Mucosa of gallbladder (tissue), 1 donor: ENCODE data around the gene CCDC78. TPM values are rescaled to one million over a fixed set of nuclear protein-coding genes. Genes with fewer than 3 reads are reported as not detected.
A peak's percentile ranks its signal among the peaks of the same experiment; 100 is the strongest.
"Not testable (repeated sequence)": the region's sequence is repeated elsewhere in the genome, so short reads cannot be mapped to it uniquely, and the experiment has no call there.

Experiments used
- DNase-seq: peaks from one replicate; pipeline ENCODE4 v3.0.0-alpha.2; 2020; ENCODE audit warnings: low spot score
- total RNA-seq: library from RNA; stranded (reverse); gene quantifications from one replicate; pipeline ENCODE4 v1.2.1, GENCODE V29; 2021
- donor health status: DM: no; HTN: no; CAD: no.

CCDC78 gene
- total RNA-seq, 1 donor from 2014 or later, result 3.3 TPM

DNA sequence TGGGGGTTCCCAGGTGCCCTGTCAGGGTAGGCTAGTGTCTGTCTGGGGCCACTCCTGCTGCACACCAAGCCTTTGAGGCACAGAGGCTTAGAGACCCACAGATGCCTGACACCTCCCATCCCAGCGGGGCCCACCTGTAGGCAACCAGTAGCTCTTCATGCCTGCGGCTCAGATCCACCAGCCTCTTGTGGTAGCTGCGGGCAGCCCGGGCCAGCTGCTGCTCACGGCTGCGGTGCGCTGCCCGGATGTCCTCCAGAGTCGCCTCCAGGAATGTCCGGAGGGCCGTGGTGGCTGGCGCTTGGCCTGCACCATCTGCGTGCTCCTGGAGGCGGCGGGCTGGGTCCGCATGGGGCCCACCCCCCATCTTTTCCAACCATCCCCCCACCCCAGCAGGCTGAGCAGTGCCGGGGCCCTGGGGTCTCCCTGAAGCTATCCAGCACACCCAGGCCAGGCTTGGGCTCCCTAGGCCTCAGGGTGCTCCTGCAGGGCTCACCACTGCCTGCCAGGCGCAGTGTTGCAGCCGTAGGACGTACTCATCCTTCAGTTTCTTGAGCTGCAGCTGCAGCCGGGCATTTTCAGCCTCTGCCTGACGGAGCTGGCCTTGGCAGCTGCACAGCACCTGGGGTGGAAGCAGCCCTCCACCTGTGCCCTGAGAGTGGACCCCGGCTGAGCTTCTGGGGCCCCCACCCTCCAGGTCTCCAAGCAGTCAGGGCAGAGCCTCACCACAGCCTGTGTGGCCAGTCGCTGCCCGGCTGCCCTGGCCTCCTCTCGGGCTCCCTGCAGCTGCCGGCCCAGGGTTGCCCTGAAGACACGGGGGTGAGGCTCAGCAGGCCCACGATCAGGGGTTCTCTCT lies 1.8 kb downstream of the CCDC78 start:
- no peak for DNase-seq

DNA sequence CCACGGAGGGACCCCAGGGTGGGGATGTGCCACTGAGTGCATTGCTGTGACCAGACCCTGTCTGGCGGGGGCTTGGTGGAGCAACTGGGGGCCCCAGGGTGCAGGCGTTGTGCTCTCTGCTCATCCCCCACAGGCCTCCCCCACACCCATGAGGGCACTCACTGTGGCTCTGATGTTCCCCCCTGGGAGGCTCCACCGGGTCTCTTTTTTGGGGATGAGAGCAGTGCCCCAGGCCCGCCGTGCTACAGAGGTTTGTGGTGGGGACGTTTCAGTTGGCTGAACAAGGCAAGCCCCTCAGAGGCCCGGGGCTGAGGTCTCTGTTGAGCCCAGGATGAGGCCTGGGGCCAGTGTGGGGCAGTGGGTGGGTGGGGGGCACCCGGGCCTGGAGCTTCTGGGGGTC lies 2.5 kb downstream of the CCDC78 start:
- DNase-seq, result no peak

DNA sequence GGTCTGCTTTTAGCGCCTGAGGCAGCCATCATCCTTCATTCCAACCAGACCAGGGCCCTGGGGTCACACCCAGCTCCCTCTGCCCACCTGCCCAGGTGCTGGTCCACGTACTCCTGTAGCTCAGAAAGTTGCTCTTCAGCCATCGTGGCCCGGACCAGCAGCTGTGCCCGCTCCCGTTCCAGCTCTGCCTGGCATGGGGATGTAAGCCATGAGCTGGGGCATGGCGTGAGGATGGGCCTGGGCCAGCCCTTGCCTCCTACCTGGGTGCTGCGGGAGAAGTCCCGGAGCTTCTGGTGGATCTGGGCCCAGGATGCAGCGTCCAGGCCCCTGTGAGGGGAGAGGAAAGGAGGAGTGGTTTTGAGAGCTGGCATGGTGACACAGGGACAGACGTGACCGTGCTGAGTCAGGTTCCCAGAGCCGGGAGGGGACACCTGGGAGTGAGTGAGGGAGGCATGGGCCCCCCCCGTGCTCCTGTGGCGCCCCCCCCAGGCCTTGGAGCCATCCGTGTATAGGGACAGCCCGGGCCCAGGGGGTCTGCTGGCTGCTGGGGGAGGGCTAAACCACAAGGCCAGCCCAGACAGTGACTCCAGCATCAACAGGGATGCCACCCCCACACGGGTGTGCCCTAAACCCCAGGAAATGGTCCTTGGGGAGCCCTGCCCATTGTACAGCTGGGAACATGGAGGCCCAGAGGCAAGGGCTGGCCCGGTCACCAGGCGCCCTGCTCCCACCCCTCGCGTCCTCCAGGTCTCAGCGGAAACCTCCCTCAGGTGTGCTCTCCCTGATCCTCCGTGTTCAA lies 3.2 kb downstream of the CCDC78 start:
- no peak for DNase-seq

DNA sequence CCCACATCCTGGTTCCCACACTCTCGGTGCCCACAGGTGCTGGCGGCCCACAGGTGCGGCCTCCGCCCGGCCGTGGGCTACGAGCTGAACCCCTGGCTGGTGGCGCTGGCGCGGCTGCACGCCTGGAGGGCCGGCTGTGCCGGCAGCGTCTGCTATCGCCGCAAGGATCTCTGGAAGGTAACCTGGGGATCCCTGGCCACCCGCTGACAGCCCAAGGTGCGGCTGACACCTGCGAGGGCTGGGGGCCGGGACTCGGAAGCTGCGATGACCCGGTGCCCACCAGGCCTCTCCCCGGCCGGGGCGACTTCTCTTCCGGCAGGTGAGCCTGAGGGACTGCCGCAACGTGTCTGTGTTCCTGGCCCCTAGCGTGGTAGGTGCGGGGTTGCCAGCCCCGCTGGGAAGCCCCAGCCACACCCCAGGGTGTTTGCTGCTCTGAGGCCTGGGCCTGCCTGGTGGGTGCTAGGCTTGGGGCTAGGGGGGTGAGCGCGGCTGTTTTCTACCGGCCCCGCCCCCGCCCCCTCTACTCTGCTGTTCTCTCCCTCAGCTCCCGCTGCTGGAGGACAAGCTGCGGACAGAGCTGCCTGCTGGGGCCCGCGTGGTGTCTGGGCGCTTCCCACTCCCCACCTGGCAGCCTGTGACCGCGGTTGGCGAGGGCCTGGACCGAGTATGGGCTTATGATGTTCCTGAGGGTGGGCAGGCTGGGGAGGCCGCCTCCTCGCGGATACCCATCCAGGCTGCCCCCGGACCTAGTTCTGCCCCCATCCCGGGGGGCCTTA lies 4.3 kb downstream of the CCDC78 start:
- DNase-seq, result no peak

DNA sequence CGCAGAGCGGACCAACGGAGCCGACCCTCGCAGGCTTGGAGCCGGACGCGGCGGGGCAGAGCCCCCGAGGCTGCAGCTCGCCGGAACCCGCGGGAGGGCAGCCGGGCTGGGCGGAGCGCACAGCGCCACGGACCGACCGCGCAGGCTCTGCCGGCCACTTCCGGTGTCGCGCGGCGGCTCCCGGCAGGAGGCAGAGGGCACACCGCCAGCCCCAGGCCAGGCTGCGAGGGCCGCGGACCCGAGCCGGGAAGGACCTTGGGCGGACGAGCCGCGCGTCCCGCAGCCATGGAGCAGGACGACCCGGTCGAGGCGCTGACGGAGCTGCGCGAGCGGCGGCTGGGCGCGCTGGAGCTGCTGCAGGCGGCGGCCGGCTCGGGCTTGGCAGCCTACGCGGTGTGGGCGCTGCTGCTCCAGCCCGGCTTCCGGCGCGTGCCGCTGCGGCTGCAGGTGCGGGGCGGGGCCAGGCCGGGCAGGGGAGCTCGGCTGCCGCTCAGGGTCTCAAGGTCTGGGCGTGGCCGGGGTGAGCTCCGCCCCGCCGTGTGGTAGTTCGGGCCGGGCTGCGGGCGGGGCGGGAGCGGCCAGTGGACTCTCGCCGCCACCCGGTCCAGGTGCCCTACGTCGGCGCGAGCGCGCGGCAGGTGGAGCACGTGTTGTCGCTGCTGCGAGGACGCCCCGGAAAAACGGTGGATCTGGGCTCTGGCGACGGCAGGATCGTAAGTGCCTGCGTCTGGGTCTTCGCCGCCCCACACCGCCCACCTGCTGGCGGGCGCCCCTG lies 5.1 kb downstream of the CCDC78 start, which contains the start of gene ANTKMT:
TSS of gene ANTKMT (plus strand) at position 157 of the 775 bp plus-strand sequence. CDS start at position 286, 129 bp downstream.
- DNase-seq, result peak; percentile 72

DNA sequence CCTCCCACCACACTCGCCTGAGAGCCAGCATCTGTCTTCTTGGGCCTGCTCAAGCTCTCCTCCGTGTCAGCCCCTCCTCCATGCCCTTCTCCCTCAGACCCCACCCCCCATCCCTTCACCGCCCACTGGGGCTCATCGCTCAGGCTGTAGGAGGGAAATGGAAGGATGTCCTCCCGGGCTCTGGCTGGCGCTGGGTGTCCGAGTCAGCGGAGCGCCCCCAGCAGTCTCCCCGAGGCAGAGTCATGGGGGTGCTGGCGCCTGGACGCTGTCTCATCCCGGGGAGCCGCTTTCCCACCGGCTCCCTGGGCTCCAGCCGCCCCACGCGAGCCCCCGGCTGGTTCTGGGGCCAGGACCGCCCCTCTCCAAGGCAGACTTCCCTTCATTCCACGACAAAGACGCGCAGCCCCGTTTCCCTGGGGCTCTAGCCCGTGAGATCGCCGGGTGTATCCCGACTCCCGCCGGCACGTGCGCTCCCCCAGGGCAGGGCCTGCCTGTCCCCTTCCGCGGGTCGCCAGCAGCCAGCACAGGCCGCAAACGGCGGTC lies 5.7 kb downstream of the CCDC78 start:
- no peak for DNase-seq

DNA sequence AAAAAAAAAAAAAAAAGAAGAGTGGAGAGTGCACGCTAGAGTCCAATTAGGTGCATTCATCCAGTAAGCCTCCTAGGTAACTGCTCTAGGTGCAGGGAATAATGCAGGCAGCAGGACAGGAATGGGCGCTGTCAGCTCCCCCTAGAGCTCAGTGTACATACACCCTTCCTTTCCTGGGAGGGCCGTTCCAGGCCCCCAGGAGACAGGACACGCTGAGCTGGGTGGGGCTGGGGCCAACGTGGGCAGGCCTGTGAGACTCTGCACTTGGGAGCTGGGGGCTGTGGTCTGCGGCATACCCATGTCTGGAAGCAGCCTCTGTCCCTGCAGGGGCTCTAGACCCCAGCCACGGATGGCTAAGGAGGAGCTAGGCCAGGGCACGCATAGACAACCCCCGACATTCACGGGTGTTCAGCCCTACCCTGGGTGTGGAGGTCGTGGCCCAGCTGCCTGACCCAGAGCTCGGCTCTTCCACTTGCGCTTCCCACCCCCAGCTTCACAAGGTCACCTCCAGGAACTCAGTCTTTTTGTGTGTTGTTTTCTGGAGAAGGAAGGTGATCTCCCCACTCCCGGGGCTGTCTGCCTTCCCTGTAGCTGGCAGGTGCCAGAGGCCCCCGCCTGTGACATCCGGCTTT lies 6.3 kb downstream of the CCDC78 start:
- DNase-seq, result no peak

DNA sequence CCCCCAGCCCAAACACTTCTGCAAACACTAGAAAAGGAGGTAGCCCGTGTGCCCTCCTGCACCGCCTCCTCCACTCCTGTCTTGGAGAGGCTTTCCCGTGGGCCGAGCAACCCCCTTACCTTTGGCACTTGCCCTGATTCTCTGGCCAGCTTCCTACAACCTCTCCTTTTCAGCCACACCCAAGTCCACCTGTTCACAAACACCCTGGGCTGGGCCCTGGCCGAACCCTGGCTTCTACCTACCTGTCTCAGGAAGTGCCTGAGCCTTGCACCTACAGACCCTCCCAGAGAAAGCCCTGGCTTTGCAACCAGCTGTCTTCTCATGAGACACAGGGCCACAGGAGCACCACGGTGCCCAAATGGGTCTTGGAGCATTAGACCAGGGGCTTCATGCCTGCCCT lies 7.3 kb downstream of the CCDC78 start:
- DNase-seq, result no peak

DNA sequence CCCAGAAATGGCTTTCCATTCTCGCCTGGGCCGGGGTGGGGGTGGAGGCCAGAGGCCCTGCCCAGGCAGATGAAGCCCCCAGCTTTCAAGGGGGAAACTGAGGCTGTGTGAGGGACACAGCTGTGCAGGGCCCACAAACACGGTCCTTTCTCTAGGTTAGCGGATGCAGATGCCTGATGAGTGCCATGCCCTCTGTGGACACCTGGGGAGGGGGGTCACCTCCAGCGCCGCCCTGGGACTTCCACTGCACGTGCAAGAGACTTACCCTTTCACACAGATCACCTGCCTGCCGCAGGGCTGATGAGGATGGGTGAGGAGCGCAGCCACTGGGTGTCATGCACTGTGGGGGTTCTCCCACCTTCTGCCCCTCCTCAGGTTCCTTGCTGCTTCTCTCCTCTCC lies 7.9 kb downstream of the CCDC78 start:
- no peak for DNase-seq

DNA sequence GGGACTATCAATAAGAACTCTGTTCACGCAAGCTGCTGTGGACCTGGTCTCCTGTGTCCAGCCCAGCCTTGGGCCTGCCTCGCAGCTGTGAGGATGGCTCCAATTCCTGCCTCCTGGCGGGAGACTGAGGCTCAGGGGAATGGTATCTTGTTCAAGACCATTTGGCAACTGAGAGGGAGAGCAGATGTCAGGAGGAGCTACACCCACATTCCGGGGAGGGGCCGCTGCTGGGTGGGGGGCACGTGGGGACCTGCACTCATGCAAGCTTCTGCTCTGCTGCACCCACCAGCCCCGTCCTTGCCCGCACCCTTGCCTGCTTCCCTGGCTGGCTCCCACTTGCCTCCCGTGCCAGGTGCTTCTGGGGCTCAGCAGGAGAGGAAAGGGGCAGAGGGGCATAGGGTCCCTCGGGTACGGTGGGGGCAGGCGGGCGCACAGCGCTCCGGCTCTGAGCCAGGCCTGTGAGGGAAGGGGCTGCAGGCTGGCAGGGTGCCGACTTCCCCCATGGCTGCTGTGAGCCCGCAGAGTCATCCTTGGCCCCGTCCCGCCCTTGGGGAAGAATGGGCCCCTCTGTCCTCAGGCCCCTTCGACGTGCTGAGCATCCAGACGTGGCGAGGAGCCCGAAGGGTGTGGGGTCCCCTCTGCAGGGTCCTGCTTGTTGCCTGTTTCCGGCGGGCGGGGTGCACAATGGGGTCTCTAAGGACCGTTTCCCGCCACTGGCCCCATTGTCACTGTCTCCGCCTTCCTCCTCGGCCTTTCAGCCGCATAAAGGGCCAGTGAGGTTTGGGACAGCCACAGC lies 8.6 kb downstream of the CCDC78 start:
- no peak for DNase-seq

DNA sequence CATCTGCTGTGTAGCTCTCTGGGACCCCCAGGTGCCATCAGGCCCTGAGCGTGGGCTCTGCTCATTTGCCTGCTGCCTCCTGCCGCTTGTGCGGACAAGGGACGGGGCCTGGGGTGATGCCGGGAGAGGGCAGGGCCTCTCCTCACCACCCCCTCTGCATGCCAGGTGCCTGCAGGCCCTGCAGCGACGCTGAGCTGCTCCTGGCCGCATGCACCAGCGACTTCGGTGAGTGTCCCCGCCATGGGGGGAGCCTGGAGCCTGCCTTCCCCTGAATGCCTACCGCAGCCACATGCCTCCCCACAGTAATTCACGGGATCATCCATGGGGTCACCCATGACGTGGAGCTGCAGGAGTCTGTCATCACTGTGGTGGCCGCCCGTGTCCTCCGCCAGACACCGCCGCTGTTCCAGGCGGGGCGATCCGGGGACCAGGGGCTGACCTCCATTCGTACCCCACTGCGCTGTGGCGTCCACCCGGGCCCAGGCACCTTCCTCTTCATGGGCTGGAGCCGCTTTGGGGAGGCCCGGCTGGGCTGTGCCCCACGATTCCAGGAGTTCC lies 9.4 kb downstream of the CCDC78 start:
- no peak for DNase-seq

DNA sequence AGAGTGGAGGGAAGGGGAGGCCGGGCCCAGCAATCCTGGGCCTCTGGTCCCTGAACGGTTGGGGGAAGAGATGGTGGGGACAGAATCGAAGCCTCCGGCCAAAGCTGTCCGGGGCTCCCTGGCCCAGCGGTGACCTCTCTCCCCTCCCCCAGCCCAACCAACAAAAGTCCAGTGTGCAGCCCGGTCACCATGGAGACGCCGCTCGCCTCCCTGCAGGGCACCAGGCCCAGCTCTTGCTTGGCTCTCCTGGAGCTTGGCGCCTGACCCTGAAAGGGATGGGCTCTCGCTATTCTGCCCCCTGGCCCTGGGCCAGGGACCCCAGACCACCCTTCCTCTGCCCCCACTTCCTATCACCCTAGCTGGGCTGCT lies 10.1 kb downstream of the CCDC78 start:
- no peak for DNase-seq

DNA sequence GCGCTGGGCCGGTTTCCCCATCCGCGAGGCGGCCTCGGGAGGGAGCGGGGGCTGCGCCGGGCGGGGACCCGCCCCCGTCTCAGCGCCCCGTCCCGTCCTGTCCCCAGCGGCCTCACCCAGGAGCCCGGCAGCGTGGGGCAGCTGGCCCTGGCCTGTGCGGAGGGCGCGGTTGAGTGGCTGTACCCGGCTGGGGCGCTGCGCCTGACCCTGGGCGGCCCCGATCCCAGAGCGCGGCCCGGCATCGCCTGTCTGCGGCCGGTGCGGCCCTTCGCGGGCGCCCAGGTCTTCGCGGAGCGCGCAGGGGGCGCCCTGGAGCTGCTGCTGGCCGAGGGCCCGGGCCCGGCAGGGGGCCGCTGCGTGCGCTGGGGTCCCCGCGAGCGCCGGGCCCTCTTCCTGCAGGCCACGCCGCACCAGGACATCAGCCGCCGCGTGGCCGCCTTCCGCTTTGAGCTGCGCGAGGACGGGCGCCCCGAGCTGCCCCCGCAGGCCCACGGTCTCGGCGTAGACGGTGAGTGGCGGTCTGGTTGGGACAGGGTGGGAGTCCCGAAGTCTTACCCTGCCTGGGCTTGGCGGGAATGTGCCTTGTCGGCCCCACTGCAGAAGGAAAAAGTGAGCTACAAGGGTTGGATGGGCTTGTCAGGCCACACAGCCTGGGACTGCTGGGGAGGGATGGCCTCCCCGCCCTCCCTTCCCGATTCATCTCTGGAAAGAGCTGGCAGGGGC lies 10.6 kb downstream of the CCDC78 start:
- DNase-seq, result no peak

DNA sequence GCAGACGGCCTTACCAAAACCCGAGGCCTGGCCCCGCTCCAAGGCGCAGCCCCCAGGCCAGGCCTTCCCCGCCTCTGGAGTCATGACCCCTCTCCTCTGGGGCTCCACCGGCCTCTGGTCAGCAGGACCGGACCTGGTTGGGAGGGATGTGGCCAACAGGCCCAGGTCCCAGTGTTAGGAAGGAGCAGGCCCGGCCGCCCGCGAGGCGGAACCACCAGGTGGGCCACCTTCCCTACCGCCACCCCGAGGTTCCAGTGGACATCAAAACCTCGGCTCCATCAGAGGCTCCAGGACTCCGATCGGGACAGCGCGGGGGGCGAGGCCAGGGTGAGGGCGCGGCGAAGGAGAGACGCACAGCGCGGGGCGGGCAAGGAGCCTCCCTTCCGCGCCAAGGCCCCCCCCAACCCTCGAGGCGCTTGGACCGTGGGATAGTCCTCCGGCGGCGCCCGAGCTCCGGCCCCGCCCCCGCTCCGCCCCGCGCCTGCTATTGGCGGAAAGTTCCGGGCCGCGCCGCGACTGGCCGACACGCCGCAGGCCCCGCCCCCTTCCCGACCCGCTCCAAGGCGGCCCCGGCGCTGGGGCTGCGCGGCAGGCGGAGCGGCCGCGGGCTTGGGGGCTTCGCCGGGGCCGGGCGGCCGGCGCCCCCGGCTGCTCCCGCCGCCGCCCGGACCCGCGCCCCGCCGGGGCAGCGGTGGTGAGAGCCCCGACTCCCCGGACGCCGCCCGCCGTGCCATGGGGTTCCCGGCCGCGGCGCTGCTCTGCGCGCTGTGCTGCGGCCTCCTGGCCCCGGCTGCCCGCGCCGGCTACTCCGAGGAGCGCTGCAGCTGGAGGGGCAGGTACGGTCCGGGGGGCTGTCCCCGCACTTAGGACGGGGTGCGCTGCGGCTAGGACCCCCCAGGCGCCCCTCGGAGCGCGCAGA lies 11.4 kb downstream of the CCDC78 start, which contains the start of gene METRN:
TSS of gene METRN (plus strand) at position 561 of the 919 bp plus-strand sequence. CDS start at position 733, 172 bp downstream.
- peak; percentile 91 for DNase-seq

DNA sequence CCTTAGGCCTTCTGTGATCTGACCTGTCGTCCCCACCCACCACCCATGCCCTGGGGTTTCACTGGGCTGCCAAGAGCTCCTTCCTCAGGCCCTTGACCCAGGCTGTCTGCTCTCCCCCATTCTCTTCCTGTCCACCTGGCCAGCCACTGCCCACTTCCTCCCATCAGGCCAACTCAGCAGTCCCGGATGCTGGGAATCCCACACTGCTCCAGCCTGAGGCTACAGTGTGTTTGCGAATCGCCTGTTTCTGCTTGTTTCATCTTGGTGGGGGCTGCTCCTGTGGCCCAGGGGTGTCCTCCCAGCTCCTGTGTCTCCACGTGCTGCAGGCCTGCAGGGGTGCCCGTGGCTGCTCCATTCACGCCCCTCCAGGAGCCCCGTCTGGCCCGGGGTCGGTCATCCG lies 12.2 kb downstream of the CCDC78 start:
- DNase-seq, result no peak

DNA sequence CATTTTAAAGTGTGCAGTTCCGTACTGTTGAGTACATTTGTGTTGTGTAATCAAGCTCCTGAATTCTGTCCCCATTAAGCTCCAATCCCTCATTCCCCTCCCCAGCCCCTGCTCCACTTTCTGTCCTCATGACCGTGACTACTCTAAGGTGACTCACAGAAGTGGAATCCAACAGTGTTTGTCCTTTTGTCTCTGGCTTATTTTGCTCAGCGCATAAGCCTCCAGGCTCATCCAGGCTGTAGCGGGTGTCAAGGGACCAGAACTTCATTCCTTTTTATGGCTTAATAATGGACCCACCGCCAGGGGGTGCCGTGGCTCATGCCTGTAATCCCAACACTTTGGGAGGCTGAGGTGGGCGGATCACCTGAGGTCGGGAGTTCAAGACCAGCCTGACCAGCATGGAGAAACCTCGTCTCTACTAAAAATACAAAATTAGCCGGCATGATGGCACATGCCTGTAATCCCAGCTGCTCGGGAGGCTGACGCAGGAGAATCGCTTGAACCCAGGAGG lies 13.4 kb downstream of the CCDC78 start:
- DNase-seq, result not testable (repeated sequence)
